ENCODE data around the gene GSDMA.

GRCh38 chr17:39946551-39947330 lies 16.1 kb upstream of the GSDMA start:
- no peak for TF ChIP-seq CTCF (IDR thresholded peaks at IDR 0.05)
- no peak for TF ChIP-seq EP300 (IDR thresholded peaks at IDR 0.05)

Measured in ovary (tissue), 3 donors.